NCI-H2081 treated with DMSO at 0.1 percent for 48 hours (cell line): ENCODE measurements around the gene CEP164.
A peak's percentile ranks its signal among the peaks of the same experiment; 100 is the strongest.

ENCODE experiments used
- DNase-seq: peaks from one replicate; lab custom pipeline; 2025; lab: John Stamatoyannopoulos, UW

Gene CEP164

DNA sequence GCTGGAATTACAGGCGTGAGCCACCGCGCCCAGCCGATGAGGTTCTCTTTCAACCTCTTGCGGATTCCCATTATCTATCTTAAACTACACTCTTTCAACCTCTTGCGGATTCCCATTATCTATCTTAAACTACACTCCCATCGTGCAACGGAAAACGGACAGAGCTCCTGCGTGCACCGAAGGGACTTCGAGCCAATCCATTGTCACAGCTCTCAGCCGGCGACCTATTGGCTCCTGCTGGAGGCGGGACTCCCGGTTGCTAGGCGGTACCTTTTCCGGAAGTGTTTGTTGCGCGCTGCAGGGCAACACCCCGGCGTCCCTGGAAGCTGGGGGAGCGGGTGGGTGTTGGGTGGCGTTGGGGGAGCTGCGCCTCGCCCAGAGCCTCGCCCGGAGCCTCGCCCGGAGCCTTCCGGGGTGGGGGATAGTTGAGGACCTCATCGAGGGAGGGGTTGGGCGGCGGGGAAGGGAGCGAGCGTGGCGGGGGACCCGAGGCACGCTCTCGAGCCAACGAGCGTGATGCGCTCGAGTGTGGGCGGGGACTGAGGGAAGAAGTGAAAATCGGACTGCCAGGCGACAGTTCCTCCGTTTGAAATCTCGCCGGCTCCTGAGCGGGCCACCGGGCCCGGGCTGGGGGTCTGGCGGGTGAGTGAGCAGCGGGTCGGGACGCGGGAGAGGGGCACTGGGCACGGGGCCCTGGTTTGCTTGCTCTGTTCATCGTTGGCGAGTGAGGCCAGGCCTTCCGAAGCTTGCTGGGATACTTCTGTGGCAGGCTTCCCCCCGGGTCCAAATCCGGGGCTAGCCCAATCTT, at the start of gene CEP164:
CEP164 (plus strand) TSS at position 288 of the 808 bp plus-strand sequence. CDS start 10,733 bp downstream, outside the sequence.
- peak; percentile 94 for DNase-seq

DNA sequence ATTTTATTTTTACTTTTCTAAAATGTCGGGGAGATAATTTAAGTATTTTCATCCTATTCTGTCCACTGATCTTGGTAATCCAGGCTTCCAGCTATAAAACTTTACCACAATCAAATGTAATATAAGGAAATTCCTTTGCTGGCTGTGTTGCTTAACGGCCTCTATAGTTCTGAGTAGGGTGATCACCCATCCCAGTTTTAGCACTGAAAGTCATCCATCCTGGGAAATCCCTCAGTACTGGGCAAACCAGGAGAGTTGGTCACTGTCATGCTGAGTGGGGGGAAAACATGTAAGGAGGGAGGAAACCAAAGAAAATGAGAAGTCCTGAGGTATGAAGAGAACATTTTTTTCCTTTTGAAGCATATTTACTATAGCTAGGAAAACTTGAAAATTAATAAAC, 49.3 kb upstream of the CEP164 start:
- no peak for DNase-seq

DNA sequence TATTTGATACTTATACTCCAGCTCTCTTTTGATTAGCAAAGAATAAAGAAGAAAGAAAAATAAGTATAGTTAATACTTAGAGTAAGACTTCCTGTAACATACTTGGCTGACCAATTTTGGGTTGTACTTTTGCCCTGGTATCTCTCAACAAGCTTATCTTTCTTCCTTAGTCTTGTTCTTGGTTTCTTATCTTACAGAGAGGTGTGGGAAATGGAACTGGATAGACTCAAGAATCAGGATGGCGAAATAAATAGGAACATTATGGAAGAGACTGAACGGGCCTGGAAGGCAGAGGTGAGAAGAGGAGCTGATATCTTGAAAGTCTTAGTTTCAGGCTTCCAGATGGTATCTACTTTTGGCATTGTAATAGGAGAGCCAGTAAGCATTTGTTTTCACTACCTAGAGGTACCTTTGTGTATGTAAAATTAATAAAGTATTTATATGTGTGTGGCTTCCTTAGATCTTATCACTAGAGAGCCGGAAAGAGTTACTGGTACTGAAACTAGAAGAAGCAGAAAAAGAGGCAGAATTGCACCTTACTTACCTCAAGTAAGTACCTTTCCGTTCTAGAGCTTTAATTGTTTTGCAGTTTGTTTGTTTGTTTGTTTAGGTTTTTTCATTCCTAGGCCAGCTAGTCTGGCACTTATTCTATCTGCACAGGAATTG, 47.8 kb upstream of the CEP164 start:
- no peak for DNase-seq

DNA sequence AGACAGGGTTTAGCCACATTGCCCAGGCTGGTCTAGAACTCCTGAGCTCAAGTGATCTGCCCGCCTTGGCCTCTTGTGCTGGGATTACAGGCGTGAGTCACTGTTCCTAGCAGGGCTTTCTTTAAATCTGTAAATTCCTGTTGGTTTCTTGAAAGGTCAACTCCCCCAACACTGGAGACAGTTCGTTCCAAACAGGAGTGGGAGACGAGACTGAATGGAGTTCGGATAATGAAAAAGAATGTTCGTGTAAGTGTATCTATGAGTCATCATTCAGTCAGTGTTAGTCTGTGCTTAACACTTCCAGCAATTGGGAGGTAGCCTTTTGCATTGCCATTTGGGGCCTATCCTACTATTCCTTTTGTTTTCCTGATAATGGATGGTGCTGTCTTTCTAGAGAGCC, 46.5 kb upstream of the CEP164 start:
- DNase-seq: no peak

DNA sequence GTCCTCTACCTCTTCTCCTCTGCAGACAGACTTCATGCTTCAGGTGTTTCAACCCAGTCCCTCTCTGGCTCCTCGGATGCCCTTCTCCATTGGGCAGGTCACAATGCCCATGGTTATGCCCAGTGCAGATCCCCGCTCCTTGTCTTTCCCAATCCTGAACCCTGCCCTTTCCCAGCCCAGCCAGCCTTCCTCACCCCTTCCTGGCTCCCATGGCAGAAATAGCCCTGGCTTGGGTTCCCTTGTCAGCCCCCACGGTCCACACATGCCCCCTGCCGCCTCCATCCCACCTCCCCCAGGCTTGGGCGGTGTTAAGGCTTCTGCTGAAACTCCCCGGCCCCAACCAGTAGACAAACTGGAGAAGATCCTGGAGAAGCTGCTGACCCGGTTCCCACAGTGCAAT, 45.8 kb upstream of the CEP164 start:
- DNase-seq: no peak

DNA sequence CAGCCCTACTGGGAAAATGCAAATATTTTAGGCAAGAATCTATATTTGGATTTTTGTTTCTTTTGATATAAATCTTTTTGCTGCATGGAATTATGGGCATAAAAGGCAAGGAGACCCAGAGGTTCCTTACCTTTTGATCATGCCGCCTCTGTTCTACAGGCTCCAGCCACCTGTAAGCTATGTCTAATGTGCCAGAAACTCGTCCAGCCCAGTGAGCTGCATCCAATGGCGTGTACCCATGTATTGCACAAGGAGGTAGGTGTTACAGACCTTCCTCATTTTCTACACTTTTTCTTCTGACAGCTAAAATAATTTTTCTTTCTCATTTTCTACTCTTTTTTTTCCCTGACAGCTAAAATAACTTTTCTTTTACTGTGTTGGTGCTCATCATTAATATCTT, 44.7 kb upstream of the CEP164 start:
- no peak for DNase-seq

DNA sequence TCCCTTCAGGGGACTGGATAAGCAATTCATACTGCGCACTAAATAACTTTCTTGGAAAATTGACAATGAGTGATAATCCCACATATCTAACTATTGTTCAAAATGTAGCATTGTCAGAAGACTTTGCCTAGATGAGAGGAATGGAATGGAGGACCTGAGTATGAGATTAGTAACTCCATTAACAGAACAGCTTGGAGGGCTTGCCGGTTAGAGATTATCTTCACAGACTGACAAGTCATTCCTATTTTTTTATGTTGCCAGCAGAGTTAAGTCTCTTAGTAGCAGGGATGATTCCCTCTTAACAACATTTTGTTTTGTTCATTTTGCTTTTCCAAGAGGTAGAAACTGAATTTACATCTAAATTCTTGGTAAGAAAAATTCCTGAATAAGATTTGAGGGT, 43.6 kb upstream of the CEP164 start:
- DNase-seq: no peak

DNA sequence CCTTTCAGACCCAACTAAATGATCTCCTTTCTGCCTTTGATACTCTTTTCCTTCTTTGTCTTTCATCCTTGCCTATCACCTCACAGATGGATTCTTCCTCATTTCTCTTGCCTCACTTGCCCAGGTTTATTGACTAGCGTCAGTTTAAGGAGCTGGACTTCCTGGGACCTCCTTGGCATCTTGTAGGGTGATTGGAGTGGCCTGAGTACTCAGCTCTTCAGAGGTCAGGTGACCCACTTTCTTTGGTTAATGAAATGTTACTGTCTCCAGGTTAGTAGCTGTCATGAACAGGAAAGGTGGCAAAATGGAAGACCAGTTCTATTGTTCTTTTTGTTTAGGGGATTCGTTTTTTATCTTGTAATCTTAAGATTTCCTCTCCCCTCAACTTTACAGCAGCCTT, 41.1 kb upstream of the CEP164 start:
- DNase-seq: no peak

DNA sequence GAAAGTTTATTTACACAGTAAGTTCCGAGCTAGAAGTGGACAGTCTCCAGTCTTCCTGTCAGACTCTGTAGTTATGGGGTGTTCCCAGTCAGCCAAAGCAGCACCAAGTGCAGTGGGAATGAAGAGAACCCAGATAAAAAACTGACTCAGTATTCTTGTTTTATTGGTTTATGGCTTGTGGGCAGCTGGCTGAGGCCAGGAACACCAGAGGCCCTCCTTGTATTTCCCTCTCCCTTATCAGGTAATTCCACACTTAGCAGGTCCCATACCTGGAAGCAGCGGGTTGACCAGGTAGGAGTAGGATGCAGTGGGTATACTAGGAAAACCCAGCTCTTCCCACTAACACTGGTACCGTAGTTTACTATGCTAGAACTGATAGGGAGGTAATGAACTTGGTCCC, 40.0 kb upstream of the CEP164 start:
- DNase-seq: no peak

DNA sequence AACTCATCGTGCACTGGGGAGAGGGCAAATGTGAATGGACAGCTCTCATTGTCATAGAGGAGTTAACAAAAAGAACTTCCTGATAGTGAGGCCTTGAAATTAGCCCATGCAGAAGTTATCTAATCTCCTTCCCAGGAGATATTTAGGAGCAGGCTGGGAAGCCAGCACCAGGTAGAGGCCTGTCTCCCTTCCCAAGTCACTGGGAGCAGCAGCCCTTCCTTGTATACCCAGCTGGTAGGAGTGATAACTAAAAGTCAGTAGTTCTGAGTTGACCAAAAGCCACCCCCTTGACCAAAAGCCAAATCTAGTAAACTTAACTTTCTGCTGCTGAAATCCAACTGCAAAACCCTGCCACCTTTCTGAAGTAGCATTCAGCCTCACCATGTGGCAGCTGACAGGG, 37.9 kb upstream of the CEP164 start:
- DNase-seq: no peak

DNA sequence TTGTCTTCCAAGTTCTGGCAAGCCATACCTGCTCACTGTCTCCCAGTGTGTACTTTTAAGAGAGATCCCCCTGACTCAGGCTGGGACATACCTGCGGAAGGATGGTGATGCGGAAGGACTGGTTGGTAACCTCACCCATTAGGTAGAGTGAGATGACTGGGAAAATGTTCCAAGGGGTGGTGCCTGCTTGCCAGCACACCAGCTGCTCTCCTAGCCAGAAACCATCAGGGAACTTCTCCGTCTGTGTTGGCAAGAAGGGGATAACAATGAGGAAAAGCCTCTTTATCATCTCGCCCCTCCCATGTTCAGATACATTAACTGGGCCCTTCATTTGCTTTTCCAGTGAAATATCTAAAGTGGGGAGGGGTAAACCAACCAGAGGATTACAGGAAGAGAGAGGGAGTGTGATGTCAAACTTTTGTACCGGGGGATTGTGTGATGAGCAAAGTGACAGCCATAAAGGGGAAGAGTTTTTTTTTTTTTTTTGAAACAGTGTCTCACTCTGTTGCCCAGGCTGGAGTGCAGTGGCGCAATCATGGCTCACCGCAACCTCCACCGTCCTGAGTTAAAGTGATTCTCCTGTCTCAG, 36.8 kb upstream of the CEP164 start, which contains the start of gene BACE1-AS:
BACE1-AS (plus strand) TSS at position 538 of the 588 bp plus-strand sequence.
- no peak for DNase-seq

DNA sequence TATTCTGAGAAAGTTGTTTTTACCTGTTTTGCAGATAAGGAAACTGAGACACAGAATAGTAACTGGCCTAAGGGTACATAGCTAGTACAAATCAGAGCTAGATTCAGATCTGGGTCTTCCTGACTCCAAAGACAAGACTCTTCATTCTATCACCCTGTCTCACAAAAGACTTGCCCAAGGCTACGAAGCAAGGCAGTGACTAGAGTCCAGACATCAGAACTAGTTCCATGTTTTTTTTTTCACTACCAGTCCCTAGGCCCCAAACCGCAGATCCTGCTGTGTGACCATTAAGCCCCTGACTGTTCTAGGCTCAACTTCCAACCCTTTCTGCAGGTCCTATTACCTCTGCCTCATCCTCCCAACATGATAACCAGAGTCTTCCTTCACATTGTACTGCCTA, 35.0 kb upstream of the CEP164 start:
- DNase-seq: no peak

DNA sequence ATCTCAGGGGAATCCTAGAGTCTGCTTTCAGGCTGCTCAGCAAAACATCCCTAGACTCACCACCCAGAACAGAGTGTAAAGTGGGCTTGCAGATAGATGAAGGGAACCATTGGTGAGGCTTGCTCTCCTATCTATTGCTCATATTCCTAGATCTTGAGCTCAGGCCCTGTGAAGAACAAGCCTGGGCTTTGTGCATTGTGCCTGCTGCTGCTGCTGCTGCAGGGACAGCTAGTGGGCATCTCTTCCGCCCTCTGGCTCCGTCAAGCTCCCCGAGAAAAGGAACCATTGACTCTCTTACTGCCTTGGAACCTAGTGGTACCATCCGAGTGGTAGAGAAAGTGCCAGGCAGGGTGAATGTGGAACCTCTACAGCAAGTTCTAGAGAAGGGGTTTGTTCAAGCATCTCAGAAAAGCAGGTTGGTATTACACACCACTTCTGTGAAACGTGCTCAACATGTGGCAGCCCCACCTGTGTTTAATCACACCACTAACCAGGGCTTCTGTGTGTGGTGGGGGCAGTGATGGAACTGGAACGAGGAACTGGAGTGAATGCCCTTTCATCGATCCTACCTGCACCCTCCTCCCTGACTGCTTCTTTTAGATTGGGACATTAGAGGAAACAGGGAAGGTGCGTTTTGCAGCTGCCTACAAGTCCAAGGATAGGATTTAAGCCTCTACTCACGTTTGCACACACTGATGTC, 32.1 kb upstream of the CEP164 start:
- no peak for DNase-seq

DNA sequence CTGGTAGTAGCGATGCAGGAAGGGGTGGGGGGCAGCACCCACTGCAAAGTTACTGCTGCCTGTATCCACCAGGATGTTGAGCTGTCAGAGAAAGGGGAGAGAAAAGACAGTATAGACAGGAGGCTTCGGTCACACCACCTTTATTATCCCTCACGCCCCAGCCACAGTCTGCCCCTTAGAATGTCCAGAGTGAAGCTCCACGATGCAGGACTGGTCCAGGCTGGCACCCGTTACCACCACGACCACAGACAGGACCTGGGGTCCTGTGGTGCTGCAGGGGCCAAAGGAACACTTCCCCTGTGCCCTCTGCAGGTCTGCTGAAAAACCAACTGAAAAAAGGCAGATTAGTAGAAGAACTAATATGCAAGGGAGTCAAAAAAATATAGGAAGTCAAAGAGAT, 30.8 kb upstream of the CEP164 start:
- no peak for DNase-seq

DNA sequence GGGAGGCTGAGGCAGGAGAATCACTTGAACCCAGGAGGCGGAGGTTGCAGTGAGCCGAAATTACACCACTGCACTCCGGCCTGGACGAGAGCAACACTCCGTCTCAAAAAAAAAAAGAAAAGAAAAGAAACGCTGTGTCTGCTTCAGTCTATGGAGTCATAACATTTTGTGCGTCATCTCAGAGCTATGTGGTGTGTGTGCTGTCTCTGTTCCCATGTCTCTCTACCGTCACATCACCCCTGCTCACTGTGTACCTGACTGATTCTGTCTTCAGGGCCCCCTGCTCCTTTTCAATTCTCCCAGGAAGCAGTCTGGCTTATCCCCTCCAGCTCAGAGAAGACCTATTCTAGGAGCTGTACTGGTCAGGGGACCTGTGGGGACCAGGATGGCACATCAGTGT, 29.5 kb upstream of the CEP164 start:
- DNase-seq: no peak

DNA sequence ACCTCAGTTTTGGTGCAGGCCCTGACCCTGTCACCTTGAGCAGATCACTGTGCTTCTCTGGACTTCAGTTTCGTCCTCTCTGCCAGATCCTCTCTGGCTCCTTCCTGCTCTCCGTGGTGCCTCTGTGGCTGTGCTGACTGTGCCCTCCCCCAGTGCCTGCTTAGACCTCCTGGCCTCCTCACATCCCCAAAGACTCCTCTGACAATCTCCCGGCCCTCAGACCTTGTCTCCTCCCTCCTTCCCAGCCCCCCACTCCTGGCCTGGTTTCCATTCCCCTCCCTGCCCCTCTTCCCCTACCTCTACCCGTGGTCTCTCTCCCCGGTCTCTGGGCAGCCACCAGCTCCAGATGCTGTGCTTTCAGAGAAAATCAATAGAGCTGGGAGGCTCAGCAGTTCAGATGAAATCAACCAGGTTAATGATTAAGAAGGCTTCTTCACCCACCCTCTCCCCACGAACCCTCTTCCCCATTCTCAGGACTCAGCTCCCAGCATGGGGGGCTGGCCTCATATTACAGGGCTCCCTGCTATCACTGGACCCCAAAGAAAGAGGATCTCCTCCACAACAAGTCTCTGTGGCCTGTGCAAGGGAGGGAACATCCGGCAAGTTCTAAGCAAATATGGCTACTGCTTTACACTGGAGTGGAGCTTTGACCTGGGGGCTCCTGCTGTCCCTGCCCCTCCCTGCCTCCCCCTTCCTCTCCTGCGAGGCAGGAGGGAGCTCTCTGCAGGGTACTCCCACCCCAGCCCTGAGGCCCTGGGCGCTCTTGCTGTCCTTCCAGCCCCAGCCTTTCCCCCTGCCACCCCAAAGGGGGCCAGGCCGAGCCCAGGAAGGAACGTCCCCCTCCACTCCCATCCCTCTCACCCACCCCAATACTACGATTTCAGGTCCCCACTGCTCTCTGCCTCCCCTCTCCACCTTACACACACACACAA, 28.0 kb upstream of the CEP164 start:
- DNase-seq: no peak

DNA sequence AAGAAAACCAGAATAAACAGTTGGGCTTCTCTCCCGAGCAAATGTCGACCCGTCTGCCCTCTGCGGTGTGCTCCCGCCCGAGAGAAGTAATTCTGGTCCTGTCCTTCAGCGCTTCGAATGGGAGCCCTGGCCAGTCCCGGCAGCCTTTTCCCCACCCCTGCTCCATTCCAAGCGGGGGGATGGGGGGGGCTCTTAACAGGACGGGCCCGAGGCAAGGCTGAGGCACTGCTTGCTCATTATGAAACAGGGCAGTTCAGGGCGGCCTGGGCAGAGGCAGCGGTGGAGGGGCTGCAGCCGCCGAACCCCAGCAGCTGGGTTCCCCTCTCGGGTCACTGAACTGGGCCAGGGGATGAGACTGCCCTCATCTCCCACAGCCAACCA, 27.4 kb upstream of the CEP164 start:
- no peak for DNase-seq

DNA sequence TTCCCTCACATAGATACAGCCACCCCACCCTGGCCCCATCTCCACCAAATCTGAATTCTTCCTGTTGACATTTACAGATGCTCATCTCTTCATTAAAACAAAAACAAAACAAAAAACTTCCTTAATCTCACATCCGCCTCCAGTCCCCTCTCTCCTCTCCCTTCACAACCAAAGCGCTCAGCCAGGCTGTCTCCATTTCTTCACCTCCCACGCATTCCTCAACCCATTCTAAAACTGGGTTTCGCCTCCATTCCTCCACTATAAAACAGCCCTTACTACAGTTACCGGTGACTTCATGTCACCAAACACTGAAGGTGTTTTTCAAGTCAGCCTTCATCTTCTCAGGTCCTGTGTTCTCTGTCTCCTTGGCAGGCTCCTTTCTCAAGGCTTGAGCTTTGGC, 26.9 kb upstream of the CEP164 start:
- no peak for DNase-seq

DNA sequence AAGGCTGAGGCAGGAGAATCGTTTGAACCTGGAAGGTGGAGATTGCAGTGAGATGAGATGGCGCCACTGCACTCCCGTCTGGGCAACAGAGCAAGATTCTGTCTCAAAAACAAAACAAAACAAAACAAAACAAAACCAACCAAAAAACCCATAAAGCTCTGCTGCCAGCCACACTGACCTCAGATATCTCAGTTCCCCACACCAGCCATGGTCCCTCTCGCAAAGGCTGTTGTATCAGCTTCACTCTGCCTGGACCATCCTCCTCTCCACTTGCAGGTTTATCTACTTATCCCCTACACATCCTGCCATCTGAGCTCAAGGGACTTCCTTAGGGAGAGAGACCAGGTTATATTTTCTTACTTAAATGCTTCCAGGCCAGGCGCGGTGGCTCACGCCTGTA, 25.4 kb upstream of the CEP164 start:
- no peak for DNase-seq

DNA sequence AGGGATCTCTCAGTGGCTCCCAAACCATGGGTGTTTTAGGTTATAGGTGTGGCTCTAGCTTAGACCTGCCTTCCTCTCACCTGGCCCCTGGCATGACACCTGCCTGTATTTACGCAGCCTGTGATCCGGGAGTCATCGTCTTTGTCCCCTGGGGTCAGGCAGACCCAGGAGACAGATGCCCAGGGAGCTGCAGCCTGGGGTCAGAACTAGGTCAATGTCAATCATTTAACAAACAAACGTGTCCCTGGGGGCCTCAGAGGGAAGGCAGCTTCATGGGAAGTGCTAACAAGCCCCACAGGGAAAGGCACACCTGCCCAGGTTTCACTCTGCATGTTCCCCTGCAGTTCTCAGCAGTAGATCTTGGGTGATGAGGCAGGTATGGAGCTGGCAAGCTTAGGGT, 24.6 kb upstream of the CEP164 start:
- peak; percentile 11 for DNase-seq

DNA sequence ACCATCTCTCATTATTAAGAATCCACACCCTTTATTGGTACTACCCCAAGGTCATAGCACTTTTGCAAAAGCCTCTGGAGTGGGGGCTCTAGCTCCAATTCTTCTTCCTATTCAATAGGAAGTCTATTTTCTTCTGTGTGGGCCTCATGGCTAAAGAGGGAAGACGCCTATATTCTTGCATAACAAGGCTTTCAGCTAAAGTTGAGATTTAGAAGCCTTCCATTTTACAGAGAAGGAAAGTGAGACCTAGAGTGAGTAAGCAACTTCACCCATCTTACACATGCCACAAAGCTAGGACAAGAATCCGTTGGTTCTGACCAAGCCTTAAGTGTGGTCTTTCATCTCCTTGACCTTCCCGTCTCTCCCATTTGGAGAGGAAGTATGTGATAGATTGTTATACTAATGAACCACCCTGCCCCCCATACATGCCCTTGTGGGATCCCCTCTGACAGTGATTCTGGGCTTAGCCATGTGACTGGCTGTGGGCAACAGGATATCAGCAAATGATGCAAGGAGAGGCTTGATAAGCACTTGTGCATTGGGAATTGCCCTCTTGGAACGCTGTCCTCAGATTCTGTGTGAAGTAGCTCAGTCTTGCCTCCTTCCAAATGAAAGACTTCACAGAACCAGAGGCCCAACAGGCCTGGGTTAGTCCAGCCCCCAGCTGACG, 23.9 kb upstream of the CEP164 start:
- no peak for DNase-seq
